HG02571 (cell line): ENCODE results near the gene DDX39A.
"Not testable (repeated sequence)": the region's sequence is repeated elsewhere in the genome, so short reads cannot be mapped to it uniquely, and the experiment has no call there.

Experiments
- ATAC-seq: cut with Tn5 transposase; IDR thresholded peaks from one replicate; pipeline ENCODE4 v1.9.1; 2021; ENCODE audit warnings: mild to moderate bottlenecking, moderate library complexity; ENCODE audit not compliant: unreplicated experiment

DDX39A gene

GRCh38 chr19:14367016-14367415 lies 52.1 kb downstream of the DDX39A start:
- no peak for ATAC-seq

- ATAC-seq = no peak
These were observed 52.6 kb downstream of the DDX39A start for GRCh38 chr19:14366529-14366928.

- ATAC-seq = not testable (repeated sequence)
These were observed 55.1 kb downstream of the DDX39A start for GRCh38 chr19:14364098-14364443.

GRCh38 chr19:14363183-14364097 lies 55.7 kb downstream of the DDX39A start:
- ATAC-seq = no peak

- ATAC-seq = no peak
These were observed 57.3 kb downstream of the DDX39A start for GRCh38 chr19:14361824-14362223.
